Panc1 (cell line): ENCODE measurements around the gene GAB4.

Experiments used
- POLR2AphosphoS5 ChIP-seq: IDR thresholded peaks from 2 replicates; pipeline ENCODE4 v1.6.1; 2012; ENCODE audit warnings: mild to moderate bottlenecking, low read depth, low read length, moderate library complexity
- SIN3A ChIP-seq: IDR thresholded peaks from 2 replicates; pipeline ENCODE4 v1.6.1; 2012; ENCODE audit warnings: low read depth, mild to moderate bottlenecking, low read length, moderate library complexity, borderline replicate concordance; ENCODE audit not compliant: insufficient read depth
- TCF7L2 ChIP-seq: IDR thresholded peaks from 2 replicates; pipeline ENCODE4 v1.6.1; 2011; ENCODE audit warnings: mild to moderate bottlenecking, low read depth, low read length, inconsistent platforms
- TF ChIP-seq, protein P1 (sequence below): fragments of 450-650 bp; IDR thresholded peaks from 2 replicates; pipeline ENCODE4 v1.5.1; 2017; ENCODE audit warnings: mild to moderate bottlenecking
- TF ChIP-seq, protein P2 (sequence below), 2 experiments: IDR thresholded peaks; 2 replicates each; pipeline ENCODE4 v1.6.1; 2011 to 2012; ENCODE audit warnings: low read depth in 2 of 2, control low read depth in 1 of 2, low read length in 1 of 2, mild to moderate bottlenecking in 1 of 2, moderate library complexity in 1 of 2; ENCODE audit not compliant: insufficient read depth in 1 of 2

DNA sequence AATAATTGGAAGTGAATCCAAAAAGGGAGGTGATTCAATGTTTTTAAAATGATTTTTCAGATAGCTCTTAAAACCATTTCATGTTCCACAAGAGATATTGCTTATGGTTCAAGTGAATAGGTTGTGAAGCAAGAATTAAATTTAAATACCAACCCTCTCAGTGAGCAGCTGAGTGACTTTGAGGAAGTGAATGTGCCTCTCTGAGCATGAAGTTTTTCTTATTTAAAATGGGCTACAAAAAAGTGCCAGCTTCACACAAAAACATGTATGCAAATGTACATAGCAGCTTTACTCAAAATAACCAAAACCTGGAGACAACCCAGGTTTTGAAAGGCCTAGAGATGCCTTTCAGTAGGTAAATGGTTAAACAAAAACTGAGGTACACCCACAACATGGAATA is 35.5 kb upstream of the GAB4 start:
- TF ChIP-seq, protein P1, sequence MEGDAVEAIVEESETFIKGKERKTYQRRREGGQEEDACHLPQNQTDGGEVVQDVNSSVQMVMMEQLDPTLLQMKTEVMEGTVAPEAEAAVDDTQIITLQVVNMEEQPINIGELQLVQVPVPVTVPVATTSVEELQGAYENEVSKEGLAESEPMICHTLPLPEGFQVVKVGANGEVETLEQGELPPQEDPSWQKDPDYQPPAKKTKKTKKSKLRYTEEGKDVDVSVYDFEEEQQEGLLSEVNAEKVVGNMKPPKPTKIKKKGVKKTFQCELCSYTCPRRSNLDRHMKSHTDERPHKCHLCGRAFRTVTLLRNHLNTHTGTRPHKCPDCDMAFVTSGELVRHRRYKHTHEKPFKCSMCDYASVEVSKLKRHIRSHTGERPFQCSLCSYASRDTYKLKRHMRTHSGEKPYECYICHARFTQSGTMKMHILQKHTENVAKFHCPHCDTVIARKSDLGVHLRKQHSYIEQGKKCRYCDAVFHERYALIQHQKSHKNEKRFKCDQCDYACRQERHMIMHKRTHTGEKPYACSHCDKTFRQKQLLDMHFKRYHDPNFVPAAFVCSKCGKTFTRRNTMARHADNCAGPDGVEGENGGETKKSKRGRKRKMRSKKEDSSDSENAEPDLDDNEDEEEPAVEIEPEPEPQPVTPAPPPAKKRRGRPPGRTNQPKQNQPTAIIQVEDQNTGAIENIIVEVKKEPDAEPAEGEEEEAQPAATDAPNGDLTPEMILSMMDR, result no peak
- TF ChIP-seq, protein P2, sequence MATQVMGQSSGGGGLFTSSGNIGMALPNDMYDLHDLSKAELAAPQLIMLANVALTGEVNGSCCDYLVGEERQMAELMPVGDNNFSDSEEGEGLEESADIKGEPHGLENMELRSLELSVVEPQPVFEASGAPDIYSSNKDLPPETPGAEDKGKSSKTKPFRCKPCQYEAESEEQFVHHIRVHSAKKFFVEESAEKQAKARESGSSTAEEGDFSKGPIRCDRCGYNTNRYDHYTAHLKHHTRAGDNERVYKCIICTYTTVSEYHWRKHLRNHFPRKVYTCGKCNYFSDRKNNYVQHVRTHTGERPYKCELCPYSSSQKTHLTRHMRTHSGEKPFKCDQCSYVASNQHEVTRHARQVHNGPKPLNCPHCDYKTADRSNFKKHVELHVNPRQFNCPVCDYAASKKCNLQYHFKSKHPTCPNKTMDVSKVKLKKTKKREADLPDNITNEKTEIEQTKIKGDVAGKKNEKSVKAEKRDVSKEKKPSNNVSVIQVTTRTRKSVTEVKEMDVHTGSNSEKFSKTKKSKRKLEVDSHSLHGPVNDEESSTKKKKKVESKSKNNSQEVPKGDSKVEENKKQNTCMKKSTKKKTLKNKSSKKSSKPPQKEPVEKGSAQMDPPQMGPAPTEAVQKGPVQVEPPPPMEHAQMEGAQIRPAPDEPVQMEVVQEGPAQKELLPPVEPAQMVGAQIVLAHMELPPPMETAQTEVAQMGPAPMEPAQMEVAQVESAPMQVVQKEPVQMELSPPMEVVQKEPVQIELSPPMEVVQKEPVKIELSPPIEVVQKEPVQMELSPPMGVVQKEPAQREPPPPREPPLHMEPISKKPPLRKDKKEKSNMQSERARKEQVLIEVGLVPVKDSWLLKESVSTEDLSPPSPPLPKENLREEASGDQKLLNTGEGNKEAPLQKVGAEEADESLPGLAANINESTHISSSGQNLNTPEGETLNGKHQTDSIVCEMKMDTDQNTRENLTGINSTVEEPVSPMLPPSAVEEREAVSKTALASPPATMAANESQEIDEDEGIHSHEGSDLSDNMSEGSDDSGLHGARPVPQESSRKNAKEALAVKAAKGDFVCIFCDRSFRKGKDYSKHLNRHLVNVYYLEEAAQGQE (IDR thresholded peaks at IDR 0.05; ENCODE audit: insufficient read depth in 1 of 2, low read depth in 2 of 2, low read length in 1 of 2), result no peak
- TF ChIP-seq TCF7L2 (no peak), SIN3A (no peak), POLR2AphosphoS5 (no peak)
